Measurements from ENCODE around the gene NPC1.

NPC1 gene

DNA sequence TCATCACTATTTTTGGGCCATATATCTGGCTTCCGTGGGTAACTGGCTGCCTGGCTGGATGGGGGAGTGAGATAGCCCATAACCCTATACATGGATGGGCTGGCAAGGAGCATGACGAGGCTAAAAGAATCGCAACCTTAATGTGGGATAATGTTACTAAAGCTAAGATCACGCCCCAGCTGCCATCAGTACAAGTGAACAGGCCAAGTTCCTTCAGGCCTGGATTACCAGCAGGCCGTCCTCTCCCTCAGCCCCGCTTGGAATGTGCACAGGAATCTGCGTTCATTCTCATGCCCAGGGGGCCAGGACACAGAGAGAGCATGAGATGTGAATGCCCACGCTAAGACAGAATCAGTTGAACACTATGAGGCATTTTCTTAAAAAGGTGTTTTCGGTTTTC lies 48.3 kb downstream of the NPC1 start:
- no peaks in the 10 kb centered on the region for H3K27me3 ChIP-seq (ENCODE audit: control insufficient read depth, insufficient read depth, low read length)
- TF ChIP-seq, protein P1, sequence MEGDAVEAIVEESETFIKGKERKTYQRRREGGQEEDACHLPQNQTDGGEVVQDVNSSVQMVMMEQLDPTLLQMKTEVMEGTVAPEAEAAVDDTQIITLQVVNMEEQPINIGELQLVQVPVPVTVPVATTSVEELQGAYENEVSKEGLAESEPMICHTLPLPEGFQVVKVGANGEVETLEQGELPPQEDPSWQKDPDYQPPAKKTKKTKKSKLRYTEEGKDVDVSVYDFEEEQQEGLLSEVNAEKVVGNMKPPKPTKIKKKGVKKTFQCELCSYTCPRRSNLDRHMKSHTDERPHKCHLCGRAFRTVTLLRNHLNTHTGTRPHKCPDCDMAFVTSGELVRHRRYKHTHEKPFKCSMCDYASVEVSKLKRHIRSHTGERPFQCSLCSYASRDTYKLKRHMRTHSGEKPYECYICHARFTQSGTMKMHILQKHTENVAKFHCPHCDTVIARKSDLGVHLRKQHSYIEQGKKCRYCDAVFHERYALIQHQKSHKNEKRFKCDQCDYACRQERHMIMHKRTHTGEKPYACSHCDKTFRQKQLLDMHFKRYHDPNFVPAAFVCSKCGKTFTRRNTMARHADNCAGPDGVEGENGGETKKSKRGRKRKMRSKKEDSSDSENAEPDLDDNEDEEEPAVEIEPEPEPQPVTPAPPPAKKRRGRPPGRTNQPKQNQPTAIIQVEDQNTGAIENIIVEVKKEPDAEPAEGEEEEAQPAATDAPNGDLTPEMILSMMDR (IDR thresholded peaks at IDR 0.05): no peak
- no peaks in the 10 kb centered on the region for H3K36me3 ChIP-seq (ENCODE audit: control insufficient read depth, insufficient read depth, low read length)
- no peak overlapping the region for H3K9ac ChIP-seq
- H3K27ac ChIP-seq: no peak overlapping the region
- no peaks in the 10 kb centered on the region for H3K4me1 ChIP-seq
- no peaks in the 10 kb centered on the region for H3K9me3 ChIP-seq (ENCODE audit: control insufficient read depth, low read length)
- no peak overlapping the region for H3K4me3 ChIP-seq (ENCODE audit: low read depth, low read length)
- no peak overlapping the region for H2AFZ ChIP-seq
- no peak overlapping the region for H3K4me2 ChIP-seq (ENCODE audit: low read length)
- no peaks in the 10 kb centered on the region for H3K79me2 ChIP-seq

- Histone ChIP-seq H3K79me2 (no peaks in the 10 kb centered on the region), H3K4me1 (no peaks in the 10 kb centered on the region), H3K27ac (no peak overlapping the region), H2AFZ (no peak overlapping the region), H3K4me3 (ENCODE audit: low read depth, low read length) (no peak overlapping the region), H3K36me3 (ENCODE audit: control insufficient read depth, insufficient read depth, low read length) (no peaks in the 10 kb centered on the region), H3K27me3 (ENCODE audit: control insufficient read depth, insufficient read depth, low read length) (no peaks in the 10 kb centered on the region), H3K9me3 (ENCODE audit: control insufficient read depth, low read length) (no peaks in the 10 kb centered on the region), H3K4me2 (ENCODE audit: low read length) (no peak overlapping the region), H3K9ac (no peak overlapping the region)
- TF ChIP-seq, protein P1 (IDR thresholded peaks at IDR 0.05): no peak
Observed at GRCh38 chr18:23537274-23537673, 49.0 kb downstream of the NPC1 start.

DNA sequence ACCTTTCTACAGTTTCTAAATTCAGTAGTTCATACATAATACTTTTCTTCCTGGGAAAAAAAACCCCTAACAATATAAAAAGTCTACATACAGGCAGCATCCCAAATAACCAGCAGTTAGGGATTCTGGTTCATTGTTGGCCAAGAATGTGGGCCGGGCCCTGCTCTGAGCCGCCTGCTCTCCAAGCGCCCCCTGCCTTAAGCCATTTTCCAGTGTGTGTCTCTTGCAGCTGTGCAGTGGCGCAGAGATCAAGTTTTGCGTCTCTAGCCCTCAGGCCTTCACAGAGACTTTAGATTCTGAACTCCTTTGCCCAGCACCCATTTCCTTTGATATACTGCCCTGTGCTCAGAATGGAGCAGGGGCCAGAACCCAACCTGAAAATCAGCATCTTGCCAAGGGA lies 50.1 kb downstream of the NPC1 start:
- no peaks in the 10 kb centered on the region for H3K79me2 ChIP-seq
- H3K4me1 ChIP-seq: no peaks in the 10 kb centered on the region
- H2AFZ ChIP-seq: no peak overlapping the region
- no peak overlapping the region for H3K9ac ChIP-seq
- H3K9me3 ChIP-seq (ENCODE audit: control insufficient read depth, low read length): no peaks in the 10 kb centered on the region
- TF ChIP-seq, protein P1 (IDR thresholded peaks at IDR 0.05): no peak
- no peak overlapping the region for H3K4me2 ChIP-seq (ENCODE audit: low read length)
- H3K4me3 ChIP-seq (ENCODE audit: low read depth, low read length): no peak overlapping the region
- H3K27ac ChIP-seq: no peak overlapping the region
- no peaks in the 10 kb centered on the region for H3K27me3 ChIP-seq (ENCODE audit: control insufficient read depth, insufficient read depth, low read length)
- H3K36me3 ChIP-seq (ENCODE audit: control insufficient read depth, insufficient read depth, low read length): no peaks in the 10 kb centered on the region

GRCh38 chr18:23534276-23534675 lies 52.0 kb downstream of the NPC1 start:
- H3K9ac ChIP-seq: no peak overlapping the region
- H3K36me3 ChIP-seq (ENCODE audit: control insufficient read depth, insufficient read depth, low read length): no peaks in the 10 kb centered on the region
- H3K4me3 ChIP-seq (ENCODE audit: low read depth, low read length): no peak overlapping the region
- H3K27ac ChIP-seq: no peak overlapping the region
- no peak overlapping the region for H3K4me2 ChIP-seq (ENCODE audit: low read length)
- no peaks in the 10 kb centered on the region for H3K4me1 ChIP-seq
- H3K9me3 ChIP-seq (ENCODE audit: control insufficient read depth, low read length): no peaks in the 10 kb centered on the region
- H2AFZ ChIP-seq: no peak overlapping the region
- no peaks in the 10 kb centered on the region for H3K79me2 ChIP-seq
- H3K27me3 ChIP-seq (ENCODE audit: control insufficient read depth, insufficient read depth, low read length): no peaks in the 10 kb centered on the region
- TF ChIP-seq, protein P1 (IDR thresholded peaks at IDR 0.05): no peak

- Histone ChIP-seq H3K9me3 (ENCODE audit: control insufficient read depth, low read length) (no peaks in the 10 kb centered on the region), H3K27ac (no peak overlapping the region), H3K4me1 (no peaks in the 10 kb centered on the region), H3K9ac (no peak overlapping the region), H3K27me3 (ENCODE audit: control insufficient read depth, insufficient read depth, low read length) (no peaks in the 10 kb centered on the region), H3K4me2 (ENCODE audit: low read length) (no peak overlapping the region), H3K36me3 (ENCODE audit: control insufficient read depth, insufficient read depth, low read length) (no peaks in the 10 kb centered on the region), H3K4me3 (ENCODE audit: low read depth, low read length) (no peak overlapping the region), H2AFZ (no peak overlapping the region), H3K79me2 (no peaks in the 10 kb centered on the region)
- TF ChIP-seq, protein P1 (IDR thresholded peaks at IDR 0.05): no peak
Observed at GRCh38 chr18:23532848-23533247, 53.5 kb downstream of the NPC1 start.
